Panc1 (cell line): ENCODE measurements around the gene NADK2.

Experiments used
- CTCF ChIP-seq: fragments of 450-650 bp; IDR thresholded peaks from 2 replicates; pipeline ENCODE4 v1.5.1; 2017; ENCODE audit warnings: mild to moderate bottlenecking
- POLR2AphosphoS5 ChIP-seq: IDR thresholded peaks from 2 replicates; pipeline ENCODE4 v1.6.1; 2012; ENCODE audit warnings: mild to moderate bottlenecking, low read depth, low read length, moderate library complexity

- TF ChIP-seq POLR2AphosphoS5 (no peak), CTCF (no peak)
Observed at GRCh38 chr5:36272136-36272690, 30.5 kb upstream of the NADK2 start.
